Lung (tissue), 12 donors: ENCODE measurements around the gene OR10A5. TPM values are rescaled to one million over a fixed set of nuclear protein-coding genes. Genes with fewer than 3 reads are reported as not detected.
"Not testable (repeated sequence)": the region's sequence is repeated elsewhere in the genome, so short reads cannot be mapped to it uniquely, and the experiment has no call there.

Experiments used
- ATAC-seq: fragments of 200-7000 bp; cut with Tn5 transposase; one replicate; pipeline ENCODE4 v1.9.1; 2020; ENCODE audit warnings: moderate number of reproducible peaks; ENCODE audit not compliant: insufficient read depth, low FRiP score
- DNase-seq, 3 donors: peaks; one replicate each; pipeline ENCODE4 v3.0.0-alpha.2; 2013 to 2017
- H3K27ac ChIP-seq, 2 donors: one replicate each; pipeline ENCODE4 v1.5.1; 2013; ENCODE audit warnings: mild to moderate bottlenecking in 2 of 2, moderate library complexity in 2 of 2, control low read depth in 1 of 2, inconsistent platforms in 1 of 2, low read depth in 1 of 2, low read length in 1 of 2
- H3K27me3 ChIP-seq, 3 donors: one replicate each; pipeline ENCODE4 v1.5.1; 2013; ENCODE audit warnings: low read length in 2 of 3; ENCODE audit not compliant: control insufficient read depth in 3 of 3, insufficient read depth in 3 of 3
- H3K36me3 ChIP-seq, 4 donors: one replicate each; pipeline ENCODE4 v1.5.1; 2013; ENCODE audit warnings: low read length in 4 of 4, mild to moderate bottlenecking in 1 of 4, moderate library complexity in 1 of 4; ENCODE audit not compliant: control insufficient read depth in 4 of 4, insufficient read depth in 4 of 4
- H3K4me1 ChIP-seq, 5 donors: one replicate each; pipeline ENCODE4 v1.5.1; 2013; ENCODE audit warnings: low read length in 5 of 5, mild to moderate bottlenecking in 2 of 5, moderate library complexity in 1 of 5; ENCODE audit not compliant: control insufficient read depth in 5 of 5, insufficient read depth in 5 of 5
- H3K4me3 ChIP-seq: one replicate; pipeline ENCODE4 v1.5.1; 2013; ENCODE audit warnings: mild to moderate bottlenecking, control low read depth, moderate library complexity
- H3K9ac ChIP-seq, 2 donors: one replicate each; pipeline ENCODE4 v1.5.1; 2013; ENCODE audit warnings: low read length in 2 of 2, control low read depth in 1 of 2; ENCODE audit not compliant: insufficient read depth in 1 of 2
- H3K9me3 ChIP-seq, 4 donors: one replicate each; pipeline ENCODE4 v1.5.1; 2013; ENCODE audit warnings: low read length in 3 of 4, mild to moderate bottlenecking in 1 of 4, moderate library complexity in 1 of 4; ENCODE audit not compliant: control insufficient read depth in 4 of 4, insufficient read depth in 3 of 4
- WGBS, 2 donors: extraction: QIAGEN DNeasy Blood & Tissue Kit; methylation state at CpG; one replicate each; pipeline ENCODE4 v1.1.7; 2013; 5-methylcytosine and 5-hydroxymethylcytosine counted together
- polyA plus RNA-seq, 2 donors: library from polyadenylated mRNA; stranded (reverse); fragments of 200-250 nt; gene quantifications; one replicate each; pipeline ENCODE4 v1.2.1, GENCODE V29; 2013
- total RNA-seq, 2 donors: library from RNA; depleted of rRNA in 1 of 2; stranded (reverse); fragments of >200 nt in 1 of 2; gene quantifications; one replicate each; pipeline ENCODE4 v1.2.1, GENCODE V29; 2014 to 2021
- TF ChIP-seq, protein P1 (sequence below): IDR thresholded peaks from 2 replicates; pipeline ENCODE4 v1.5.1; 2012; ENCODE audit warnings: mild to moderate bottlenecking; ENCODE audit errors: control extremely low read depth, extremely low read depth
- donor health status: control.
- donor health status: control.
- donor health status: Bipolar disorder and iron deficiency.
- donor health status: healthy.
- donor health status: DM: yes; HTN: yes; CAD: no.

The OR10A5 gene
- total and polyA plus RNA-seq, 4 donors, result not detected

DNA sequence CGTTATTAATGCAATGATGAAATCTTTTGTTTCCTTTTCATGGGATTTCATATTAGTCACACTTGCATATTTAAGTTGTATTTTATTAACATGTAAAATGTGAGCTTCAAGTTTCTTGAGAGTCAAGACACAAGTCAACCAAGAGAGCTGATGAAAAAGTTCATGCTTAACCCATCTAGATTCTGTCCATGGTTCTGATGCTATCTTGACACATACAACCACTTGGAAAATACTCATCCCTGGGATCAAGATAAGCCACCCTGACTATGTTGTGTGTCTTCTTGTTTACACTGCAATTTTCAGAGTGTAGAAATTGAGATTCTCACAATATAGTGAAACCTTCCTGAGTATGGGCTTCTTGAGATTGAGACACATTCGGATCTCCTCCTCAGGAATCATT, 30.3 kb downstream of the OR10A5 start:
- Histone ChIP-seq H3K36me3 (no peaks in the 10 kb centered on the region), H3K27ac (no peak overlapping the region), H3K27me3 (no peaks in the 10 kb centered on the region), H3K9me3 (peaks cover 0 to 8% (median 0%) of the 10 kb centered on the region in 4 donors), H3K9ac (no peak overlapping the region), H3K4me1 (no peaks in the 10 kb centered on the region), H3K4me3 (no peak overlapping the region)
- DNase-seq (no peak), ATAC-seq (no peak)
- TF ChIP-seq, protein P1, sequence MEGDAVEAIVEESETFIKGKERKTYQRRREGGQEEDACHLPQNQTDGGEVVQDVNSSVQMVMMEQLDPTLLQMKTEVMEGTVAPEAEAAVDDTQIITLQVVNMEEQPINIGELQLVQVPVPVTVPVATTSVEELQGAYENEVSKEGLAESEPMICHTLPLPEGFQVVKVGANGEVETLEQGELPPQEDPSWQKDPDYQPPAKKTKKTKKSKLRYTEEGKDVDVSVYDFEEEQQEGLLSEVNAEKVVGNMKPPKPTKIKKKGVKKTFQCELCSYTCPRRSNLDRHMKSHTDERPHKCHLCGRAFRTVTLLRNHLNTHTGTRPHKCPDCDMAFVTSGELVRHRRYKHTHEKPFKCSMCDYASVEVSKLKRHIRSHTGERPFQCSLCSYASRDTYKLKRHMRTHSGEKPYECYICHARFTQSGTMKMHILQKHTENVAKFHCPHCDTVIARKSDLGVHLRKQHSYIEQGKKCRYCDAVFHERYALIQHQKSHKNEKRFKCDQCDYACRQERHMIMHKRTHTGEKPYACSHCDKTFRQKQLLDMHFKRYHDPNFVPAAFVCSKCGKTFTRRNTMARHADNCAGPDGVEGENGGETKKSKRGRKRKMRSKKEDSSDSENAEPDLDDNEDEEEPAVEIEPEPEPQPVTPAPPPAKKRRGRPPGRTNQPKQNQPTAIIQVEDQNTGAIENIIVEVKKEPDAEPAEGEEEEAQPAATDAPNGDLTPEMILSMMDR, result no peak
- WGBS, 2 donors, result 84 to 89% methylated on average over 2 of the region's 2 CpGs

DNA sequence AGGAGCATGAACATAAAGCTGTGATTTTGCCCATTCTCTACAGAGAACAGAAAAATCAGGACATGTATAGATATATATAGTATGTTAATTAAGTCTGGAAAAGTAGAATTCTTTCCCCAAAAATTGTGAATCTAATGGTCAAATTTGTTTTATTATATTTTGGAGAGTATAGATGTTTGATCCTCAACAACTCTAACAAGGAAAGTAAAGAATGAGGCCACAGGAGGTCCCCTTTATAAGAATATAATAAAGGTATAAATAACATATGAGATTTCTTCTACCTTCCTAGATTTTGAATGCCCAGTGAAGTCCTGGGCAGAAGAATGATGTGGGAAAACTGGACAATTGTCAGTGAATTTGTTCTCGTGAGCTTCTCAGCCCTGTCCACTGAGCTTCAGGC, 30.8 kb downstream of the OR10A5 start, which contains the start of gene OR10A4:
Gene OR10A4, plus strand, starts transcription at position 301 of the 400 bp plus-strand sequence. Its CDS starts 23 bp downstream, at position 324.
- Histone ChIP-seq H3K27me3 (no peaks in the 10 kb centered on the region), H3K9me3 (peaks cover 0 to 8% (median 0%) of the 10 kb centered on the region in 4 donors), H3K36me3 (no peaks in the 10 kb centered on the region), H3K27ac (no peak within 1 kb of the TSS), H3K4me1 (no peaks in the 10 kb centered on the region), H3K9ac (no peak within 1 kb of the TSS), H3K4me3 (no peak within 1 kb of the TSS)
- ATAC-seq (no peak), DNase-seq (no peak)
- 88% methylated on average over 1 of the region's 1 CpG for WGBS, 2 donors
- TF ChIP-seq, protein P1, result no peak

DNA sequence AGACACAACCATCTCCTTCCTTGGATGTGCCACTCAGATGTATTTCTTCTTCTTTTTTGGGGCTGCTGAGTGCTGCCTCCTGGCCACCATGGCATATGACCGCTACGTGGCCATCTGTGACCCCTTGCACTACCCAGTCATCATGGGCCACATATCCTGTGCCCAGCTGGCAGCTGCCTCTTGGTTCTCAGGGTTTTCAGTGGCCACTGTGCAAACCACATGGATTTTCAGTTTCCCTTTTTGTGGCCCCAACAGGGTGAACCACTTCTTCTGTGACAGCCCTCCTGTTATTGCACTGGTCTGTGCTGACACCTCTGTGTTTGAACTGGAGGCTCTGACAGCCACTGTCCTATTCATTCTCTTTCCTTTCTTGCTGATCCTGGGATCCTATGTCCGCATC, 31.4 kb downstream of the OR10A5 start:
- ATAC-seq, result no peak
- TF ChIP-seq, protein P1, result no peak
- DNase-seq, result no peak
- WGBS, 2 donors, result 86 to 91% methylated on average over 3 of the region's 3 CpGs
- Histone ChIP-seq H3K36me3 (no peaks in the 10 kb centered on the region), H3K27me3 (no peaks in the 10 kb centered on the region), H3K27ac (no peak overlapping the region), H3K9ac (no peak overlapping the region), H3K4me3 (no peak overlapping the region), H3K4me1 (no peaks in the 10 kb centered on the region), H3K9me3 (peaks cover 0 to 8% (median 0%) of the 10 kb centered on the region in 4 donors)

DNA sequence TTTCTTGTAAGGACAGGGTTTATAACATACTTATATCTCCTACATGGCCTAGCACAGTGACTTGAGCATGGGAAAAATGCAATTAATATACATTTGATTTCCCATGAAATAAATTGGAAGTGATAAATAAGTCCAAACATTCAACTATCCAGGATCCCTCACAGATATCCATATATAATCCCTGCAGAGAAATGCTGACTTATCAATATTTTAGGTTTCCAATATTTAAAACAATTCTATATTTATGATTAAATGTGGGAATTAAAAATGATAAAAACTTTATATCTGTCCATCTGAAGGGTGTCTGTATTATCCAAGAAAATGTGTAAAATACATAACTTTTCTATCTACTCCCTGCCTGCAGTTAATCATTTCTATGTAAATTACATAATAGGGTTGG, 37.3 kb downstream of the OR10A5 start:
- DNase-seq (no peak), ATAC-seq (no peak)
- Histone ChIP-seq H3K4me3 (no peak overlapping the region), H3K4me1 (no peaks in the 10 kb centered on the region), H3K9ac (no peak overlapping the region), H3K27me3 (no peaks in the 10 kb centered on the region), H3K9me3 (no peaks in the 10 kb centered on the region), H3K36me3 (no peaks in the 10 kb centered on the region), H3K27ac (no peak overlapping the region)
- TF ChIP-seq, protein P1, result no peak

DNA sequence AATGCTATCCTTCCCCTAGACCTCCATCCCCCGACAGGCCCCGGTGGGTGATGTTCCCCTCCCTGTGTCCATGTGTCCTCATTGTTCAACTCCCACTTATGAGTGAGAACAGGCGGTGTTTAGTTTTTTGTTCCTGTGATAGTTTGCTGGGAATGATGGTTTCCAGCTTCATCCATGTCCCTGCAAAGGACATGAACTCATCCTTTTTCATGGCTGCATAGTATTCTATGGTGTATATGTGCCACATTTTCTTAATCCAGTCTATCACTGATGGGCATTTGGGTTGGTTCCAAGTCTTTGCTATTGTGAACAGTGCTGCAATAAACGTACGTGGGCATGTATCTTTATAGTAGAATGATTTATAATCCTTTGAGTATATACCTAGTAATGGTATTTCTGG, 42.2 kb downstream of the OR10A5 start:
- not testable (repeated sequence) for H3K4me1 ChIP-seq, DNase-seq, H3K27me3 ChIP-seq, H3K36me3 ChIP-seq, H3K9ac ChIP-seq, H3K4me3 ChIP-seq, ATAC-seq, H3K27ac ChIP-seq, H3K9me3 ChIP-seq
- WGBS, 2 donors, result 93 to 94% methylated on average over 5 of the region's 5 CpGs
